Iris pigment epithelial cell (primary cell): ENCODE results near the gene PRCC.
"Not testable (repeated sequence)": the region's sequence is repeated elsewhere in the genome, so short reads cannot be mapped to it uniquely, and the experiment has no call there.

Source experiments
- DNase-seq: peaks from one replicate; pipeline ENCODE4 v3.0.0-alpha.2; 2011; ENCODE audit warnings: low read depth

Gene PRCC

DNA sequence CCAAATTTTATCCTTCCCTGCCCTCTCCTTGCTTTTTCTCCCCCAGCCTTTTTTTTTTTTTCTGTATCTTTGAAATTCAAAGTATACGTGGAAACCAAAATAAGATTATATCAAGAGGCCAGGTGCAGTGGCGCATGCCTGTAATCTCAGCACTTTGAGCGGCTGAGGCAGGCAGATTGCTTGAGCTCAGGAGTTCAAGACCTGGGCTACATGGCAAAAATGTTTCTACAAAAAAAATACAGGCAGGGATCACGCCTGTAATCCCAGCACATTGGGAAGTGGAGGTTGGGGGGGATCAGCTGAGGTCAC, 6.6 kb upstream of the PRCC start:
- DNase-seq, result no peak

DNA sequence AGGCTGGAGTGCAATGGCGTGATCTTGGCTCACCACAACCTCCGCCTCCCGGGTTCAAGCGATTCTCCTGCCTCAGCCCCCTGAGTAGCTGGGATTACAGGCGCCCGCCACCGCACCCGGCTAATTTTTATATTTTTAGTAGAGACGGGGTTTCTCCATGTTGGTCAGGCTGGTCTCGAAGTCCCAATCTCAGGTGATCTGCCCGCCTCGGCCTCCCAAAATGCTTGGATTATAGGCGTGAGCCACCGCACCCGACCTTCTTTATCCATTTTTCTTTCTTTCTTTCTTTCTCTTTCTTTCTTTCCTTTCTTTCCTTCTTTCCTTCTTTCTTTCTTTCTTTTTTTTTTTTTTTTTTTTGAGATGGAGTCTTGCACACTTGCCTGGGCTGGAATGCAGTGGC, 2.2 kb upstream of the PRCC start:
- not testable (repeated sequence) for DNase-seq

DNA sequence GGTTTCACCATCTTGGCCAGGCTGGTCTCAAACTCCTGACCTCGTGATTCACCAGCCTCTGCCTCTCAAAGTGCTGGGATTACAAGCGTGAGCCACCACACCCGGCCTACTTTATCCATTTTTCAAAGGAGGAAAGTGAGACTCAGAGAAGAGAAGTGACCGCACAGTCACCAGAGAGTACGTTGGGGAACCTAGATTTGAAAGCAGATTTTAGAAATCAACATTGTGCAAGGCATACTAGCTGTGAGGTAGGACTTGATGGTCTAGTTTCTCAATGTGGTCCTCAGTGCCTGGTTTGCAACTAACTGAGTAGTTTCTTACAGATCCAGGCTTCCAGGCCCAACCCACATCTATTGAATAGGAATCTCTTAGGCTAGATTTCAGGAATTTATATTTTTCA, 1.7 kb upstream of the PRCC start:
- no peak for DNase-seq

DNA sequence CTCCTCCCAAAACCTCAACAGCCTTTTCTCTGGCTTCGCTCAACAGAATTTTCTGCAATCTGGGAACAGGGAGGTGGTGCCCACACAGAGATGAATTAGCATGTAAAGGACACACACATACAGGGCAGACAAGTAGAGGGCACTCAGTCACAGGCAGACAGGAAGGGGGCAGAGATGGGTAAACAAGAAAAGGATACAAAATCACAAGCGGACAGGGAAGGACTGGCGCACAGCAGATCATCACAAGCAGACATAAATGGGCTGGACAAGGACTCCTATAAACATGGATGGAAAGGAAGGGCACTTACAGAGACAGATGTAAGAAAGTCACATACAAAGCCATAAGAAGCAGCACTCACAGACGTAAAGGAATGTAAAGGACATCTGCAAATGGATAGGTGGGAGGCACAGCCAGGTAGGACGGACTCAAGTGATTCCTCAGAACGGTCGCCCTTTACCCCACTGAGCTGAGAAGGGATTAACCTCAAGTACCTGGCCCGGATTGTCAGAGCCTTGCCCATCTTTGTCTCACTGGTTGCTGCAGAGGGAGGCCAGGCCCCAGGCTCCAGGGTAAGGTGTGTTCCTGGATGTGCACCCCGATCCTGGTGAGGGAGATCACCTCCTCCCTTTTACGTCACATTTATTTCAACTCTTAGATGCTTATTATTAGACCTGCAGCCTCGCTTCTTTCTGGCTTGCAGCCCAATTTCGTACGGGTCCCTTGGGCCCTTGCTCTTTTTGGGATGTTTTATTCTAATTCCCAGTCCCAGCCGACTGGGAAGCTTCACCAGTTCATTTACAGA, 836 bp upstream of the PRCC start:
- peak; percentile 20 for DNase-seq

DNA sequence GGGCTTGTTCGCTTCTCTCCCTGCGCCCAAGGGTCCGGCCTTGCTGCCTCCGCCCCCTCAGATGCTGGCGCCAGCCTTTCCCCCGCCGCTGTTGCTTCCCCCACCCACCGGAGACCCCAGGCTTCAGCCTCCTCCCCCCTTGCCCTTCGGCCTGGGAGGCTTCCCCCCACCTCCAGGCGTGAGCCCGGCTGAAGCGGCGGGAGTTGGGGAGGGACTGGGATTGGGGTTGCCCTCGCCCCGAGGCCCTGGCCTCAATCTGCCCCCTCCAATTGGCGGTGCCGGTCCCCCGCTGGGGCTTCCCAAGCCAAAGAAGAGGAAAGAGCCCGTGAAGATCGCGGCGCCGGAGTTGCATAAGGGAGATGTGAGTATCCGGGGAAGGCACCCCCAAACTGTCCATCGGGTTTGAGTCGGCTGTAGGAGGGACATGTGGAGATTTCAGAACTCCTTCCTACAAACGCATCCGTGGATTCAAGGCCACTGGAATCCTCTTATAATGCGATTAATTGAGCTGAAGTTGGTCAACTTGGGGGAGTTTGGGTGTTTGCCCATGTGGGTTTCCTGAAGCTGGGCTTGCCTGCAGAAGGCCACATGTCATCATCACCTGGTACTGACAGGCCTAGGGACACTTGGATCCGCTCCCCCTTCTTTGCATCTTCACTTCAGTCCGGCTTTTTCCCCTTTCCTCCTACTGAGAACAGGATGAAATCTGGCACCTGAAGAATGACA, 707 bp downstream of the PRCC start:
- DNase-seq, result peak; percentile 45

DNA sequence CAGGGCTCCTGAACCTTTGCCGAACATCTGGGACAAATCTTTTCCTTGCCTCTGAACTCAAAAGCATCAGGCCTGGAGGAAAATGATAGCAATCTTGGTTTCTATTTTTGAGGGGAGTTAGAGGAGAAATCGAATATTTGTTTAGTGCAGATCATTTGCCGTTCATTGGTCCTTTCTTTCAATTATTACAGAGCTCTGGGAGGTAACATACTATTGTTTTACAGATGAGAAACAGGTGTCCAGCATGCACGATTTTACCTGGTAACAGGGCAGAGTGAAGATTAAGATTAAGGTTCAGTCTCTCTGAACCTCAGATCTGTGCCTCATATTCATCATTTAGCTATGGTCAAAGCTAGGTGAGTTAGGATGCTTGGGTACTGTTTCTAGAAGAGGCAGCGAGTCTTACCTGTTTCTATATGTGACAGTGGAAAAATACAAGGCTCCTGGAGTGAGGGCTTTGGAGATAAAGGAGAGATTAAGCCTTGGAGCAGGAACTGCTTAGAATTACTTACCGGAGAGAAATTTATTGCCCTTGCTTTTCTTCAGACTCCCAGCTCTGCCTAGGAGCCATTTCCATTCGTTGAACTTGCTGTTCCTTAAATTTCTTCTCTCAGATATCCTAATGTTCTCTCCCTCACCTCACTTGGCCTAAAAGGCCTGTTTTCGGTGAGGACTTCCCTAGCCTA, 1.4 kb downstream of the PRCC start:
- no peak for DNase-seq

DNA sequence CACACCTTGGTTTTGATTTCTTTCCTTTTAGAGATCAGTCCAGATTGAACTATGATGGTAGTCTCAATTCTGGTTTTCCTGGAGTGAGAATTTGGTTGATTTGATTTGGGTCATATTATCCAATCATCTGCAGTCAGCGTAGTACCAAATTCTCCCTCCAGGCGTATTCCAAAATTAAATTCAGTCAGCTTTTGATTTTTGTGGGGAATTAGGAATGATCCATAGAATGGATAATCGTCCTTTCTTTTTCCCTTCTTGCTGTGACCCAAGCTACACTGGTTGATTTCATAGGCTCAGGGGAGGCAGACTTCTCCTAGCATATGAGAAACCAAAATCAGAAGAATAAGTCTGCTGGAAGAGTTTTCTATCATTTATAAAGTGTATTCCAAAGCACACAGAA, 4.9 kb downstream of the PRCC start:
- DNase-seq, result no peak

DNA sequence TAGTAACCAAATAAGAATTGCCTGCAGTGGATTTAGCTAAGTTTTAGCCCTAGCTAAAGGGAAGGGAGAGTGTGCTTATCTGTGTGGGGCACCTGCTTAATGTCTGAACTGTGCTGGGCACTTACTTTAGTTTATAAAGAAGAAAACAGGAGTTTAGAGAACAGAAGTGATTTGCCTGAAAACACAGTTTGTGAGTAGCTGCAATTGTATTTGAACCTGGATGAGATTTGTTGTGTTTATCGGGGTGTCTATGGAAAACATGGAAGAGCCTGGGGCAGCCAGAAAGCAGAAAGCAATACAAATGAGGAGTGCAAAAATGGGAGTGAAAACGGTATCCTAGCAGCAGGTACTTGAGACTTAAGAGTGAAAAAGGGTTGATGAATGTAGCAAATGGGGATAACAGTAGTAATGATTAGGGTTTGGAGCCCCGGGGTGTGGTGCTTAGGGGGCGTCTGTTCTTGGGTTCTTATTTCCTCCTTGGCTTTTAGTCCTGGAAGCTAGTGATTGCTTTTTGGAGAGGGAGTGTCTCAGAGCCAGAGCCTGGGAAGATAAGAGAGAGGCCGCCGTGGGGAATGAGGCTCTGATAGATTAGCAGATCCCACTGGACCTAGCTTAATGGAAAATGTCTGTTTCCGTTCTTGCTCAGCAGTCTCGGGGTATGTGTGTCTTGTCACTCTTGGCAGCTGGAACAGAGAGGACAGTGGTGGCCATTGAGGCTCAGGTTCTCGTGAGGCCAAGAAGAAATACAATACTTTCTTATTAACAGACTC, 5.6 kb downstream of the PRCC start:
- DNase-seq, result no peak

DNA sequence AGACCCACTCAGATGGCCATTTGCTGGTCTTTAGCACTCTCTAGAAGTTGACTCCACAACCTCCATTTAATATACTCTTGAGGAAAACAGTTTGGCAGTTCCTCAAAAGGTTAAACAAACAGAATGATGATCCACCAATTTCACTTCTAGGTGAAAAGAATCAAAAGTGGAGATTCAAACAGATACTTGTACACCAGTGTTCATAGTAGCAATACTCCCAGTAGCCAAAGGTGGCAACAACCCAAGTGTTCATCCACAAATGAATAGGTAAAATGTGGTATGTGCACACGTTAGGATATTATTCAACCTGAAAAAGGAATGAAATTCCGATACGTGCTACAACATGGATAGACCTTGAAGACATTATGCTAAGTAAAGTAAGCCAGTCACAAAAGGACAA, 6.3 kb downstream of the PRCC start:
- DNase-seq, result no peak

DNA sequence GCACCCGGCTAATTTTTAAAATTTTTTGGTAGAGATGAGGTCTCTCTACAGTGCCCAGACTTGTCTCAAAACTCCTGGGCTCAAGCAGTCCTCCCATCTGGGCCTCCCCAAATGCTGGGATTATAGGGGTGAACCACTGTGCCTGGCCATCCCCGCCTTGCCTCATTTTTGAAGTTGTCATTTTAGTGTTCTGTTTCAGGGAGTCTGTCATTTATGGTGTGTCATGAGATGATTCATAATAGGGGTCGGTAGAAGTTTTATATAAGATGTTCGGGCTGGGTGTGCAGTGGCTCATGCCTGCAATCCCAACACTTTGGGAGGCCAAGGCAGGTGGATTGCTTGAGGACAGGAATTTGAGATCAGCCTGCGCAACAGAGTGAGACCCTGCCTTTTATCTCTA, 8.5 kb downstream of the PRCC start:
- no peak for DNase-seq

DNA sequence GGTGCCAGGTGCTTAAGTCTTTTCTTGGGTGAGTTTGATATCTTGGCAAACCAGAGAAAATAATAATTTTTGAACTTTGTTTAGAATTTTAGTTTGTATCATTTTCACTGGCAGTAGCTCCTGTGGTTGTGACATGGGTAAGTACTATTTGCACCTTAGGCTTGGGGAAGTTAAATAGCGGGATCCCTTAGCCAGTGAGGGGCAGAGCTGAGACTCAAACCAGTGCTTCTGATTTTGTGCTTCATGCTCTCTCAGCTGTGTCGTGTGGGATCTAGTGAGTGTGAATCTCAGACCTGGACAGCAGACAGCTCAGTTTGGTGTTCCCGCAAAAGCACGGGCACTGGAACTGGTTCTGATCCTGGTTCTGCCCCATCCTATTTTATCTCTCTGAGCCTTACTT, 9.6 kb downstream of the PRCC start:
- DNase-seq, result no peak

DNA sequence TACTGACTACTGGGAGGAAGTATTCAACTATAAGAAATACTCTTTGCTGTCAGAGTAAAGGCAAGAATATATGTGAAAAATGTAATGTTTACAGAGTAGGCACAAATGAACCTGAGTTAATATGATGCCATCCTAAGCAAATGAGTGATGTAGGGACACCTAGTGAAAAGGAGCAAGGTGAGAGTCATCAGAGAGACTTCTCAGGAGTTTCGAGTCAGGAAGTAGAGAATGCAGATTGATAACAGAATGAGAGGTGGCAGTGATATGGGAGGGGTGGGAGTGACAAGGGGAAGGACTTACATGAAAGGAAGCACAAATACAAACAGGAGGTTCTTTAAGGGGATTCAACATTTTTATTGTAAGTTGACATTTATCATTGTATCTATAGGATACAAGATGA, 10.2 kb downstream of the PRCC start:
- DNase-seq, result no peak

DNA sequence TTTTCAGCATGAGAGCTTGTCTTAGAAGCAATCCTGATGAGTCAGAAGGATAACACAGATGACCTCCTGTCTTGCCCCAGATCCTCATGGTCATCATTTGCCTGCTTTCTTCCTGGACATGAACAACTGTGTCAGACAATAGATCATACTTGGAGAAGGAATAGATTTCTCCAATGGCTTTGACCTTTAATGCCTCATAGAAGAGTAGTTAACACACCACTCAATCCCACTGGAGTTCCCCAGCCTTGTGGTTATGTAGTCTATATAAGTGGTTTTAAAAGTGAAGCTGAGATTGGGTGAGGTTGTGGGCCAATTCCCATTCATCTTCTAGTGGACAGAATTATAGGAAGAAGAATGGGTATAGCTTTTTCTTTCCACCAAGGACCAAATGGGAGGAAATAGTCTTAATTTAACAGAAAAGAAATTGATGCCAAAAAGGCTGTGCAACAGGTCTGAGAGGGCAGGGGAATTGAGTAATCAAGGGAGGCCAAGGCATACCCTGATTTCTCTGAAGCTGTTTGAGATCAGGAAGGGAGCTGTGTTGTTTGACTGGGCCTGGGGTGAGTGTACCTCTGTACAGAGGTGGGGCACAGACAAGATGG, 14.4 kb downstream of the PRCC start:
- DNase-seq, result peak; percentile 78

DNA sequence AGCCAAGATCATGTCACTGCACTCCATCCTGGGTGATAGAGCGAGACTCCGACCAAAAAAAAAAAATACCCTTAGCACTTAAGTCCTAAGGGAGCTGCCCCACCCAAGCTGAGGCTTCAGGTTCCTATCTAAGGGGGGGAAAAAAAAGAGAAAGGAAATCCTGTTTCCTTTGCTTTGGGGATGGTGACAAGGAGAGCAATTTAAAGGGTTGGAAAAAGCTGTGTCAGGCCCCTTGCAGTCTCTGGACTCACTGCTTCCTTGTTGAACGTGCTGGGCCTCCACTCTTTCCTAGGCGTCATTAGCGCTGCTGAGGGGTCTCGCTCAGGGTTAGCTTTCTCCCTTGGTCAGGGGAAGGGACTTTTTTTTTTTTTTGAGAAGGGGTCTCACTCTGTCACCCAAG, 18.1 kb downstream of the PRCC start:
- no peak for DNase-seq

DNA sequence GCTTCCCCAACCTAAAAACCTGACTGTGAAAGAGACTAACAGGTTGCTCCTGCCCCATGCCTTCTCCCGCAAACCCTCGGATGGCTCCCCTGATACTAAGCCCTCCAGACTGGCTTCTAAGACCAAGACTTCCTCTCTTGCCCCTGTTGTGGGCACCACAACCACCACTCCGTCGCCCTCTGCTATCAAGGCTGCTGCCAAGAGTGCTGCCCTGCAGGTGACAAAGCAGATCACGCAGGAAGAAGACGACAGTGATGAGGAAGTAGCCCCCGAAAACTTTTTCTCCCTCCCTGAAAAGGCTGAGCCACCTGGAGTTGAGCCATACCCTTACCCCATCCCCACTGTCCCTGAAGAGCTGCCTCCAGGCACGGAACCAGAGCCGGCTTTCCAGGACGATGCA, 19.3 kb downstream of the PRCC start:
- no peak for DNase-seq

DNA sequence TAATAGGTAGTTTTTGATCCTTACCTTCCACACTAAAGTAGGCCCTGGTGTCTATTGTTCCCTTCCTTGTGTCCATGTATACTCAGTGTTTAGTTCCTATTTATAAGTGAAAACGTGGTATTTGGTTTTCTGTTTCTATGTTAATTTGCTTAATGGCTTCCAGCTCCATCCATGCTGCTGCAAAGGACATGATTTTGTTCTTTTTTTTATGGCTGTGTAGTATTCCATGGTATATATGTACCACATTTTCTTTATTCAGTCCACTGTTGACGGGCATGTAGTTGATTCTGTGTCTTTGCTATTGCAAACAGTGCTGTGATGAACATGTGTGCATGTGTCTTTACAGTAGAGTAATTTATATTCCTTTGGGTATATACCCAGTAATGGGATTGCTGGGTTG, 20.8 kb downstream of the PRCC start:
- DNase-seq, result no peak

DNA sequence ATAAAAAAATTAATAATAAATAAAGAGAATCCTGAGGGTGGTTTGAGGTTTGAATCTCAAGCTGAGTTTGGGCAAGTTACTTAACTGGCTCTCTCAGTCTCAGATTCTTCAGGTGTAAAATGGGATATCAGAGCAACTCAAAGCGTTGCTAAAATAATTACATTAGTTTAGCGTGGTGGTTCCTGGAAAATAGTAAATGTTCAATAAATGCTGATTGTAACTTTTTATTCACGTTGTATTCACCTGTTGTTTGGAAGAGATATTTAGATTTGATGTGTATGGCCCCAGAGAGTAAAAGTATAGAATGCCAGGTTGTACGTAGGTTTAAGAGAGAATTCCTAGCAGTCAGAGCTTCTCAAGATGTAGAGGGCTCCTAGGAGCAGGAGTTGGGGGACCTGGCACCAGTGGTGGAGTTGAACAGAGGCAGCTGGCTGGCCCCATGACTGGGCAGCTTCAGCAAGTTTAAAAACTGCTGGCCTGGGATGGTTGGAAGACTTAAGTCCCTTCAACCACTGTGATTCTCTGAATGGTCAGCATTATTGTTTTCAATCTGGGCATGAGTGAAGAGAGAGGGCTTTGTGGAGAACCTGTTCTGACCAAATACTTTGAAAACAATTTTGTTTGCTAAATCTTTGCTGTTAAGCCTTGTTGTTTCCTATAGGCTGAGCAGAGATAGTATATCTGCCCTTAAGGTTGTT, 22.4 kb downstream of the PRCC start:
- DNase-seq, result no peak

DNA sequence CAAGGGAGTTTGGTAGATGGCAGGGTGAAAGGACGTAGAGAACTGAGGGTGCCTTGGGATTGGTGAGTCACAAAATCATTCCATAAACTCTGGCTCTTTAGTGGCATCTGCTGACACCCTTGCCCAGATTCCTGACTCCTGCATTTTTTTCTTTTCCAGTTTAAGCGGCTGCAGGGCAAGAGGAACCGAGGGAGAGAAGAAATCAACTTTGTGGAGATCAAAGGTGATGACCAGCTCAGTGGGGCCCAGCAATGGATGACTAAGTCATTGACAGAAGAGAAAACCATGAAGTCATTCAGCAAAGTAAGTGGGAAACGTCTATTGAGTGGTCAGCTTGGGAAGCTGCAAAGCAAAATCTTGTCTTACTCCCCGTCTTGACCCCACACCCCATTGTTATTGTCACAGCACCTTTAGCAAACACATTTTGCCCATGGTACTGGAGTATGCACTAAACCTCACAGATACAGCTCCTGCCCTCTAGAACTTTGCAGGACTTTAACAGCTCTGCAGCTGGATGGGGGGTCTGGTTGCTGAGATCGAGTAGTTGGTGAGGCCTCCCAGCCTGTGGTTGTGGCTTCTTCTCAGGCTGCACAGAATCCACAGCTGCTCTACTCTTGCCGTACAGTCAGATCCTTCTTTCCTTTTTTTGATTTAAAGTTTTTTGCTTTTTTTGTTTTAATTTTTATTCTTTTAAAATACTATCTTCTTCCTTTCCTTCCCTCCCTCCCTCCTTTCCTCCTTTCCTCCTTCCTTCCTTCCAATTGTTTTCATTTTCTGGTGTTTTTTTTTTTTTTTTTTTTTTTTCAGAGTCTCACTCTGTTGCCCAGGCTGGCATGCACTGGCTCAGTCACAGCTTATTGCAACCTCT, 27.4 kb downstream of the PRCC start:
- DNase-seq, result no peak

DNA sequence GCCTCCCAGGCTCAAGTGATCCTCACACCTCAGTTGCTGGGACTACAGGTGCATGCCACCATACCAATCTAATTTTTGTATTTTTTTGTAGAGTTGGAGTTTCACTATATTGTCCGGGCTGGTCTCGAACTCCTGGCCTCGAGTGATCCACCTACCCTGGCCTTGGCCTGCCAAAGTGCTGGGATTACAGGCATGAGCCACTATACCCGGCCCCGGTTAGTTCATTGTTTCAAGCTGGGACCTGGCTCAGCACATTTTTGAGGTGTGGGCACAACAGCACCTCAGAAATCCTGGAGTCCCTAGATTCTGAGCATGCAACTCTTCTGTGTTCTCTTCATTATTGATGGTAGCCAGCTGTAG, 28.0 kb downstream of the PRCC start:
- no peak for DNase-seq

DNA sequence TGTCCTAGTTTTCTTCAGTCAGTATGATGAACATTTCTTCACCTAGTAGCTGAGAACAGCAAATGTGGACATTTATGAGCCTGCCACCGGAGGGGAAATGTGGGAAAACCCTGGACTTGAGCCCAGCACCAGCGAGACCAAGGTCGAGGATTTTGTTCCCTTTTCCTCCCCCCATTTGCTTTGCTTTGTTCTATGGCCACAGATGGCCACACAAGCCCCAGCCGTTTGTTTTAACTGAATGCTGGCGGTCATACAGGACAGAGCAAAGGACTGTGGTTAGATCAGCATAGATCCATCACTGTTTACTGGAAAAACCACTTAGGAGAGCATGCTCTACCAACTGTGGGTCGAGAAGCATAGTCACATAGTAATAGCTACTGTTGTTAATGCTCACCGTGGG, 28.5 kb downstream of the PRCC start:
- no peak for DNase-seq
